EH (cell line): ENCODE measurements around the gene PAQR4.
A peak's percentile ranks its signal among the peaks of the same experiment; 100 is the strongest.
"Not testable (repeated sequence)": the region's sequence is repeated elsewhere in the genome, so short reads cannot be mapped to it uniquely, and the experiment has no call there.

ENCODE experiments used
- DNase-seq: peaks from one replicate; pipeline ENCODE4 v3.0.0-alpha.2; 2015; ENCODE audit warnings: low read depth

PAQR4 gene

DNA sequence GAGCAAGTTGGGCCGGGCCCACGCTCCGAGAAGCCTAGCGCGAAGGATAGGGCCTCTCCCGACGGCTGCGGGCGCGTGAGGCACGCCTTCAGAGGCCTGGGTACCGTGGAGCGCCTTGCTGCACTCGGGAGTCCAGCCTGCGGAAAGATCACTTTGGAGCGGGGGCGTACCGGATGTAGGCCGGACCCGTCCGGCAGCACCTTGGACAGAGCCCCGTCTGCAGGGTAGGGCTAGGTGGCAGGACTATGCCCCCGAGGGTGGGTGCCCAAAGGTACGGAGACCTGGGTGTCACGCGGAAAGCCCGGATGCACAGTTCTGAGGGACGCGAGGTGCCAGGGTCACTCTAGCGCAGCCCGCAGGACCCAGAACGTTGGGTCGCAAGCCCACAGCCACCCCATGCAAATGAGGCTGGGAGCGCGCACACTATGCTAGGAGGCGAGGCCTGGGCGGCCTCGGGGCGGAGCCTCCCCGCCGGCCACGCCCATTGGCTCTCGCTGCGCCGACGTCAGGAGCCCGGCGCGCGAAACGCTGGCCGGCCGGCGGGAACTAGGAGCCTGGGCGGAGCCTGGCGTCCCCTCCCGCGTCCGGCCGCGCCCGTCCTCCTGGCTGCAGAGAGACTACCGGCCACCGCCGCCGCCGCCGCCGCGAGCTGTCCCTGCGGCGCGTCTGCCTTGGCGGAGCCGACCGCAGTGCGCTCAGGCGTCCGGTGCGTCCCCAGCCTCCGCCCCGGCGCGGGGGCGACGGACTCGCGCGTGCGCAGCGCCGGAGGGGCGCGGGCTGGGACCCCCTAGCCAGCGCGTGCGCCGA is at the start of gene PAQR4:
Gene PAQR4 (plus strand): TSS at position 611 of the 807 bp plus-strand sequence. CDS start 327 bp downstream, outside the sequence.
- peak; percentile 90 for DNase-seq

- peak; percentile 69 for DNase-seq
These were observed 49.5 kb upstream of the PAQR4 start for GRCh38 chr16:2919511-2920255.

- no peak for DNase-seq
These were observed 45.7 kb upstream of the PAQR4 start for GRCh38 chr16:2923481-2923880.

DNA sequence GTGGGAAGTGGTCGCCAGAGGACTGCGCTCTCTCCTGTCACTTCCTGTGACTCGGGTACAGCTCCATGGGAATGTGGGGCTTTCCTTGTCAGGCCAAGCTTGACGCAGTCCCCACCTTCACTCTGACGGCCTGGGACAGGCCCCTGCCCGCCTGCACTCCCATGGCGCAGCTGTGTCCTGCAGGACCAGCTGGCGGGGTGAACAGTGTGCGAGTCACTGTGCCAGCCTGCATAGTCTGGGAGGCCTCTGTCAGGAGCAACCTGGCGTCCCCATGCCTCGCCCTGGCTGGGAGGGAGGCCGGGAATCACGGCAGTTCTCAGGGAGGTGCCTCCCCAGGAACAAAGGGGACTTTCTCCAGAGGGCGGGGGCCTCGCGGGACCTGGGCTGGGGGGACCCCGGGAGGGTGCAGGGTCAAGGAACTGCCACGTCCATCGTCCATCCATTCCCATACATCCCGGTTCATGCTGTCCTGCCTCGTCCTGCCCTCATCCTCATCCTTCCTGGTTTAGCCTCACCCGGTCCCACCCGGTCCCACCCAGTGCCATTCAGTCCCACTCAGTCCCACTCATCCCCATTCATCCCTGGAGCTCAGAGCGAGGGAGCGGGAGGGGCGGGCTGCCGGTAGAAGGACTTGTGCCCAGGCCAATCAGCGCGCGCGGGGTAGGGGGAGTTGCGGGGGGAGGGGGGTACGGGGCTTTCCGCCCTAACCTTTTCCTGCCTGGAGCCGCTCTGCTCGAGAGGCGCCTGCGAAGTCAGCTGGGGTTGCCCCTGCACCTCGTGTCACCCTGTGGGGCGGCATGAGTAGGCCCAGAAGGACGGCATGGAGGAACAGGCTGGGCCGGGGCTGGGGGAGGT is 44.0 kb upstream of the PAQR4 start:
- no peak for DNase-seq

- no peak for DNase-seq
These were observed 43.0 kb upstream of the PAQR4 start for GRCh38 chr16:2925951-2926649.

GRCh38 chr16:2926650-2926999 is 42.5 kb upstream of the PAQR4 start:
- no peak for DNase-seq

DNA sequence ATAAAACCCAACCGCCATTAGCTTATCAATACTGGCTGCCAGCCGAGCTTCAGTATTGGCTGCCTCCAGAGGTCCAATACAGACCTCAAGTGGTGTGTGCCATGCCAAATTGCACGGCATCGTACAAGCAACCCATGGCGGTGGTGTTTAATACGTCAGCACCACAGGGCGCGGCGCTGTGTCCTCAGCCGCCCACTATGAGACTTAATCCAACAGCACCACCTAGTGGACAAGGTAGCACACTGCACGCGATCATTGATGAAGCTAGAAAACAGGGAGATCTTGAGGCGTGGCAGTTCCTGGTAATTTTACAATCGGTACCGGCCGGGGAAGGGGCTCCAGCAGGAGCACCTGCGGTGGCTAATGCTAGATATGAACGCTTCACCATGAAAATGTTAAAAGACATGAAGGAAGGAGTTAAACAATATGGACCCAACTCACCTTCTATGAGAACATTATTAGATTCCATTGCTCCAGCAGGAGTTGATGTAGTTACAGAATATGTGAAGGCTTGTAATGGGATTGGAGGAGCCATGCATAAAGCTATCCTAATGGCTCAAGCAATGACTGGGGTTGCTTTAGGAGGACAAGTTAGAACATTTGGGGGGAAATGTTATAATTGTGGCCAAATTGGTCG is 42.0 kb upstream of the PAQR4 start:
- peak; percentile 83 for DNase-seq

DNA sequence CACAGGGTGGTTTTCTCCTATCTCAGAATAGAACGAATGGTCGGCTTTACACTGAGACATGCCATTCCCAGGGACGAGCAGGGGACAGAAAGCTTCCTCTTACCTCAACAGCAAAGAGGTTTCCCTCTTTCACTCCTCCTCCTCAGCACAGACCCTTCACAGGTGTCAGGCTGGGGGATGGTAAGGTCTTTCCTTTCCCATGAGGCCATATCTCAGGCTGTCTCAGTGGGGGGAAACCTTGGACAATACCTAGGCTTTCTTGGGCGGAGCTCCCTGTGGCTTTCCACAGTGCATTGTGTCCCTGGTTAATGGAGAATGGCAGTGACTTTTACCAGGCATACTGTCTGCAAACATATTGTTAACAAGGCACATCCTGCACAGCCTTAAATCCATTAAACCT is 41.0 kb upstream of the PAQR4 start:
- not testable (repeated sequence) for DNase-seq

DNA sequence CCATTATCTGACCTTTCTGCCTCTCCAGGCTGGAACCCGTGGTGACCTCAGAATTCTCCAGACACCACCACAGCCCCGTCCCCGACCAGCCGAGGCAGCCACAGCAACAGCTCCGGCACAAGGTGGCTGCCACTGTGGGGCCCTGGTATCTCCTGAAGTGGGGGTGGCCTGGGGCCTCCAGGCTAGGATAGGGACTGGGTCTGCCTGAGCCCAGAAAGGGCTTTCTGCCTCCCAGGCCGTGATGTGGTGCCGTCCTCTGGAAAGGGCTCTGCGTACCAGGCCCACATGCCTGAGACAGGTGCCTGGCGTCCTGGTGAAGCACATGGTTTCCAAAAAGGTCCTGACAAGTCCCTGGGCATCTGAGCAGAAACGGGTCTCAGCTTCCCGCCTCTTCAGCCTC is 40.4 kb upstream of the PAQR4 start:
- no peak for DNase-seq

DNA sequence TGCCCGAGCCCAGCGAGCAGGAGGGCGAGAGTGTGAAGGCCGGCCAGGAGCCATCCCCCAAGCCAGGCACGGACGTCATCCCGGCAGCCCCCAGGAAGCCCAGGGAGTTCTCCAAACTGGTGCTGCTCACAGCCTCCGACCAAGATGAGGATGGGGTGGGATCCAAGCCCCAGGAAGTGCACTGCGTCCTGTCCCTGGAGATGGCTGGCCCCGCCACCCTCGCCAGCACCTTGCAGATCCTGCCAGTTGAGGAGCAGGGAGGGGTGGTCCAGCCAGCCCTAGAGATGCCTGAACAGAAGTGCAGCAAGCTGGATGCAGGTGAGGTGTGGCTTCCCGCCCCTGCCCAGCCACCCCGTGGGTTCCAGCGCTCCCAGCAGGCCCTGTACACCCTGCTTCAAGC is 39.5 kb upstream of the PAQR4 start:
- DNase-seq: no peak

DNA sequence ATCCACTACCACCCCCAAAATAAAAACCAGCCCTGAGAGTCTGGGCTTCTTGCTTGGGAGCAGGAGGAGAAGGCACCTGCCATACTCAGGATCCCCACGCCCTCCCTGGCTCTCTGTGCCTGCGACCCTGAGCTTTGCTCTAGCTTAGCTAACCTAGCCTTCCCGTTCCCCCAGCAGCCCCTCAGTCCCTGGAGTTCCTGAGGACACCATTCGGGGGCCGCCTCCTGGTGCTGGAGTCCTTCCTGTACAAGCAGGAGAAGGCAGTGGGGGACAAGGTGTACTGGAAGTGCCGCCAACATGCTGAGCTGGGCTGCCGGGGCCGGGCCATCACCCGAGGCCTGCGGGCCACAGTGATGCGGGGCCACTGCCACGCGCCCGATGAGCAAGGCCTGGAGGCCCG is 38.9 kb upstream of the PAQR4 start:
- no peak for DNase-seq

DNA sequence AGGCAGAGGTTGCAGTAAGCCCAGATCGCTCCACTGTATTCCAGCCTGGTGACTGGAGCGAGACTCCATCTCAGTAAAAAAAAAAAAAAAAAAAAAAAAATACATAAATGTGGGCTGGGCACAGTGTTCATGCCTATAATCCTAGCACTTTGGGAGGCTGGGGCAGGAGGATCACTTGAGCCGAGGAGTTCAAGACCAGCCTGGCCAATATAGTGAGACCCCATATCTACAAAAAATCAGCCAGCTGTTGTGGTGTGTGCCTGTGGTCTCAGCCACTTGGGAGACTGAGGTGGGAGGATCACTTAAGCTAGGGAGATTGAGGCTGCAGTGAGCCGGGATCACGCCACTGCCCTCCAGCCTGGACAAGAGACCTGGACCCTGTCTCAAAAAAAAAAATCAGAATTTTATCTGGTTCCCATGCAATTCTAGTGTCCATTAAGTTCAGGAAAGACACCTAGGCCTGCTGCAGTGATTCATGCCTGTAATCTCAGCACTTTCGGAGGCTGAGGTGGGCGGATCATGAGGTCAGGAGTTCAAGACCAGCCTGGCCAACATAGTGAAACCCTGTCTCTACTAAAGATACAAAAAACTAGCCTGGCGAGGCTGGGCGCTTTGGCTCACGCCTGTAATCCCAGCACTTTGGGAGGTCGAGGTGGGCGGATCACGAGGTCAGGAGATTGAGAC is 37.8 kb upstream of the PAQR4 start:
- DNase-seq: not testable (repeated sequence)

DNA sequence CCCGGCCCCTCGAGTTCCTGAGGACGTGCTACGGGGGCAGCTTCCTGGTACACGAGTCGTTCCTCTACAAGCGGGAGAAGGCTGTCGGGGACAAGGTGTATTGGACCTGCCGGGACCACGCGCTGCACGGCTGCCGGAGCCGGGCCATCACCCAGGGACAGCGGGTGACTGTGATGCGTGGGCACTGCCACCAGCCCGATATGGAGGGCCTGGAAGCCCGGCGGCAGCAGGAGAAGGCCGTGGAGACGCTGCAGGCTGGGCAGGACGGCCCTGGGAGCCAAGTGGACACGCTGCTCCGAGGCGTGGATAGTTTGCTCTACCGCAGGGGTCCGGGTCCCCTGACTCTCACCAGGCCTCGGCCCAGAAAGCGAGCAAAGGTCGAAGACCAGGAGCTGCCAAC is 36.0 kb upstream of the PAQR4 start:
- no peak for DNase-seq

GRCh38 chr16:2933701-2934100 is 35.4 kb upstream of the PAQR4 start:
- DNase-seq: no peak

GRCh38 chr16:2934450-2934849 is 34.7 kb upstream of the PAQR4 start:
- DNase-seq: no peak

DNA sequence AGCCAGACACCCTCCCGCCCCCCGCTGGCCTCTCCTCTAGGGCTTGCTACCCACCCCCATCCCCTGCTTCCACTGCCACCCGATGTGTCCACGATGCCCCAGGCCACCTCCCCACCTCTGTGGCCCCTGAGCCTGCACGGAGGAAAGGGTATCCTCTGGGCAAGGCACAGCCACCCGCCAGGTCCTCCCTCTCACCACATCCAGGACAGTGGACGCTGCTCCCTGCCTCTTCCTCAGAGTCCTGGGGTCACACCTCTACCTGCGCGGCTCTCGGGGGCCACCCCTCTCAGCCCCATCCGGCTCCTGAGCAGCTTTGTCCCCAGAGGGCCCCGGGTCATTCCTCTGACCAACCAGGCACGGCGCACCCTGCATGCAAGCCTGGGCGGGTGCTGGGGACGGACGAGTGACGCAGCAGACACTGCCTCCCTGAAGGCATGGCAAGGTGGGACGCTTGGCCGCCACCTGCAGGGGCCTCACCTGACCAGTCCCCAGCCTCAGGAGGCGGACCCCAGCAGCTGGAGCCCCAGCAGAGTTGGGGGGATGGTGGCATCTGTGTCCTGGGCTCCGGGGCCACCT is 32.6 kb upstream of the PAQR4 start:
- no peak for DNase-seq

DNA sequence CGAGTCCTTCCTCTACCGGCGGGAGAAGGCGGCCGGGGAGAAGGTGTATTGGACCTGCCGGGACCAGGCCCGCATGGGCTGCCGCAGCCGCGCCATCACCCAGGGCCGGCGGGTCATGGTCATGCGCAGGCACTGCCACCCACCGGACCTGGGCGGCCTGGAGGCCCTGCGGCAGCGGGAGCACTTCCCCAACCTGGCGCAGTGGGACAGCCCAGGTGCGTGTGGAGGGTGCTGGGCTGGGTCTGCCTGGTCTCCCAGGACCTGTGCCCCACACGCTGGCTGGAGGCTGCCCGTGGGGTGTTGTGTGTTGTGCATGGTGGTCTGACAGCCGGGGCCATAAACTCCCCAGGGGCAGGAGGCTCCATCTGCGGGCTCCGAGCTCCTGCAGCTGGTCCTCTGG is 32.0 kb upstream of the PAQR4 start:
- no peak for DNase-seq

- no peak for DNase-seq
These were observed 30.9 kb upstream of the PAQR4 start for GRCh38 chr16:2938206-2938605.

GRCh38 chr16:2939968-2940367 is 29.2 kb upstream of the PAQR4 start:
- DNase-seq: no peak

GRCh38 chr16:2942045-2942444 is 27.1 kb upstream of the PAQR4 start:
- no peak for DNase-seq

GRCh38 chr16:2943716-2944115 is 25.4 kb upstream of the PAQR4 start:
- not testable (repeated sequence) for DNase-seq
